ENCODE measurements around the gene KRTAP12-2.
"Not testable (repeated sequence)": the region's sequence is repeated elsewhere in the genome, so short reads cannot be mapped to it uniquely, and the experiment has no call there.

Gene KRTAP12-2

GRCh38 chr21:44702111-44702972 lies 35.6 kb upstream of the KRTAP12-2 start:
- no peak for DNase-seq (ENCODE audit: low read depth)
- TF ChIP-seq CTCF (conservative IDR thresholded peaks at IDR 0.05; ENCODE audit: control insufficient read depth, insufficient read depth, low read depth, low read length): no peak
- no peak overlapping the region for H3K4me3 ChIP-seq (ENCODE audit: control insufficient read depth, low read depth, low read length)

- no peak for TF ChIP-seq CTCF (conservative IDR thresholded peaks at IDR 0.05; ENCODE audit: control insufficient read depth, insufficient read depth, low read depth, low read length)
- no peak for DNase-seq (ENCODE audit: low read depth)
- H3K4me3 ChIP-seq (ENCODE audit: control insufficient read depth, low read depth, low read length): no peak overlapping the region
These were observed 34.8 kb upstream of the KRTAP12-2 start for GRCh38 chr21:44701541-44701940.

- DNase-seq (ENCODE audit: low read depth): no peak
- H3K4me3 ChIP-seq (ENCODE audit: control insufficient read depth, low read depth, low read length): no peak overlapping the region
- TF ChIP-seq CTCF (conservative IDR thresholded peaks at IDR 0.05; ENCODE audit: control insufficient read depth, insufficient read depth, low read depth, low read length): no peak
These were observed 34.3 kb upstream of the KRTAP12-2 start for GRCh38 chr21:44701023-44701400.

GRCh38 chr21:44700101-44701022 lies 33.6 kb upstream of the KRTAP12-2 start:
- TF ChIP-seq CTCF (conservative IDR thresholded peaks at IDR 0.05; ENCODE audit: control insufficient read depth, insufficient read depth, low read depth, low read length): no peak
- H3K4me3 ChIP-seq (ENCODE audit: control insufficient read depth, low read depth, low read length): no peak overlapping the region
- DNase-seq (ENCODE audit: low read depth): no peak

- no peak overlapping the region for H3K4me3 ChIP-seq (ENCODE audit: control insufficient read depth, low read depth, low read length)
- DNase-seq (ENCODE audit: low read depth): no peak
- TF ChIP-seq CTCF (conservative IDR thresholded peaks at IDR 0.05; ENCODE audit: control insufficient read depth, insufficient read depth, low read depth, low read length): no peak
These were observed 32.8 kb upstream of the KRTAP12-2 start for GRCh38 chr21:44699502-44700001.

GRCh38 chr21:44697811-44698734 lies 31.3 kb upstream of the KRTAP12-2 start:
- DNase-seq (ENCODE audit: low read depth): no peak
- no peak for TF ChIP-seq CTCF (conservative IDR thresholded peaks at IDR 0.05; ENCODE audit: control insufficient read depth, insufficient read depth, low read depth, low read length)
- no peak overlapping the region for H3K4me3 ChIP-seq (ENCODE audit: control insufficient read depth, low read depth, low read length)

GRCh38 chr21:44697172-44697810 lies 30.6 kb upstream of the KRTAP12-2 start, which contains the start of gene KRTAP10-12:
KRTAP10-12 (plus strand) TSS chr21:44697172; CDS start chr21:44697202, 30 bp downstream.
- H3K4me3 ChIP-seq (ENCODE audit: control insufficient read depth, low read depth, low read length); DNase-seq (ENCODE audit: low read depth): not testable (repeated sequence)
